Activated CD4-positive, alpha-beta T cell treated with anti-CD3 and anti-CD28 coated beads, Interleukin-2, amount 50 U/mL, for 48 hours (primary cell): ENCODE data around the gene TPD52L2.
"Not testable (repeated sequence)": the region's sequence is repeated elsewhere in the genome, so short reads cannot be mapped to it uniquely, and the experiment has no call there.

Experiments used
- DNase-seq, 2 experiments: peaks; one replicate each; pipeline ENCODE4 v3.0.0-alpha.2; 2020

TPD52L2 gene

GRCh38 chr20:63897978-63898561 lies 33.0 kb downstream of the TPD52L2 start:
- DNase-seq = no peak

- peak in 1 of 2 experiments; percentile 29 for DNase-seq
These were observed 34.0 kb downstream of the TPD52L2 start for GRCh38 chr20:63898882-63899558.

- no peak for DNase-seq
These were observed 35.3 kb downstream of the TPD52L2 start for GRCh38 chr20:63900413-63900812.

- DNase-seq = no peak
These were observed 38.9 kb downstream of the TPD52L2 start for GRCh38 chr20:63903796-63904561.

GRCh38 chr20:63908008-63908682 lies 43.1 kb downstream of the TPD52L2 start:
- DNase-seq = no peak

- no peak for DNase-seq
These were observed 46.1 kb downstream of the TPD52L2 start for GRCh38 chr20:63911176-63911575.

GRCh38 chr20:63913768-63914167 lies 48.7 kb downstream of the TPD52L2 start:
- DNase-seq = no peak

GRCh38 chr20:63915471-63915870 lies 50.4 kb downstream of the TPD52L2 start:
- DNase-seq = no peak

GRCh38 chr20:63916371-63916939 lies 51.4 kb downstream of the TPD52L2 start:
- not testable (repeated sequence) for DNase-seq

- DNase-seq = no peak
These were observed 52.7 kb downstream of the TPD52L2 start for GRCh38 chr20:63917811-63918210.

GRCh38 chr20:63919130-63919529 lies 54.1 kb downstream of the TPD52L2 start:
- no peak for DNase-seq

- no peak for DNase-seq
These were observed 55.2 kb downstream of the TPD52L2 start for GRCh38 chr20:63920226-63920625.

GRCh38 chr20:63923651-63924050 lies 58.6 kb downstream of the TPD52L2 start:
- DNase-seq = no peak

- DNase-seq = no peak
These were observed 59.2 kb downstream of the TPD52L2 start for GRCh38 chr20:63924241-63924640.

- no peak for DNase-seq
These were observed 61.2 kb downstream of the TPD52L2 start for GRCh38 chr20:63926298-63926697.

GRCh38 chr20:63929071-63929470 lies 64.0 kb downstream of the TPD52L2 start:
- no peak for DNase-seq

- DNase-seq = not testable (repeated sequence)
These were observed 64.4 kb downstream of the TPD52L2 start for GRCh38 chr20:63929473-63929883.

- no peak for DNase-seq
These were observed 66.0 kb downstream of the TPD52L2 start for GRCh38 chr20:63930971-63931553.

GRCh38 chr20:63931735-63932134 lies 66.7 kb downstream of the TPD52L2 start:
- no peak for DNase-seq

GRCh38 chr20:63932606-63933160 lies 67.6 kb downstream of the TPD52L2 start:
- no peak for DNase-seq

- DNase-seq = no peak
These were observed 68.6 kb downstream of the TPD52L2 start for GRCh38 chr20:63933646-63934045.
